Activated CD4-positive, alpha-beta memory T cell treated with anti-CD3 and anti-CD28 coated beads for 36 hours (primary cell): ENCODE results near the gene NCEH1. TPM values are rescaled to one million over a fixed set of nuclear protein-coding genes. Genes with fewer than 3 reads are reported as not detected.

Source experiments
- CTCF ChIA-PET: fragments of 350-600 bp; sonication (Branson Sonifier 250); formaldehyde crosslinking; loops from one replicate; lab custom pipeline; 2021; ENCODE audit warnings: antibody characterized with exemption, inconsistent platforms; lab: Charles Lee
- POLR2A ChIA-PET: fragments of 350-600 bp; sonication (Branson Sonifier 250); formaldehyde crosslinking; loops from one replicate; lab custom pipeline; 2021; ENCODE audit warnings: antibody characterized with exemption; lab: Charles Lee
- DNase-seq: peaks from one replicate; pipeline ENCODE4 v3.0.0-alpha.2; 2020
- H3K27ac Mint-ChIP-seq: one replicate; pipeline ENCODE4 v1.8.0; 2021; ENCODE audit warnings: mixed read lengths
- H3K27me3 Mint-ChIP-seq: one replicate; pipeline ENCODE4 v1.8.0; 2021; ENCODE audit warnings: mixed read lengths
- H3K36me3 Mint-ChIP-seq: one replicate; pipeline ENCODE4 v1.8.0; 2021; ENCODE audit warnings: mixed read lengths
- H3K4me1 Mint-ChIP-seq: one replicate; pipeline ENCODE4 v1.8.0; 2021; ENCODE audit warnings: low read depth, mixed read lengths
- H3K4me3 Mint-ChIP-seq: one replicate; pipeline ENCODE4 v1.8.0; 2021; ENCODE audit warnings: mild to moderate bottlenecking, mixed read lengths
- H3K9me3 Mint-ChIP-seq: one replicate; pipeline ENCODE4 v1.8.0; 2021; ENCODE audit warnings: mixed read lengths
- intact Hi-C: fragments of 100-400 bp; cut with micrococcal nuclease; formaldehyde crosslinking; loops from one replicate; pipeline ENCODE4 v1.15.1; 2023
- total RNA-seq, 2 experiments: library from RNA; stranded (reverse); gene quantifications; one replicate each; pipeline ENCODE4 v1.2.3, GENCODE V29; 2021

NCEH1 gene
- total RNA-seq, 2 experiments from 2014 or later: 4.6 to 5.2 TPM

- no peak overlapping the region for H3K27ac Mint-ChIP-seq
- CTCF ChIA-PET: no interaction called here
- no peaks in the 10 kb centered on the region for H3K4me1 Mint-ChIP-seq
Measured at GRCh38 chr3:172653004-172653572, 57.8 kb downstream of the NCEH1 start.

GRCh38 chr3:172651936-172652625 lies 58.8 kb downstream of the NCEH1 start:
- Mint-ChIP-seq H3K27me3 (no peaks in the 10 kb centered on the region), H3K9me3 (no peaks in the 10 kb centered on the region), H3K4me1 (no peaks in the 10 kb centered on the region), H3K36me3 (no peaks in the 10 kb centered on the region), H3K27ac (no peak overlapping the region), H3K4me3 (no peak overlapping the region)
- intact Hi-C loops: no loop called here
- ChIA-PET CTCF (no interaction called here), POLR2A (no interaction called here)
- no peak for DNase-seq

More at GRCh38 chr3:172653004-172653572, 57.8 kb downstream of the NCEH1 start:
- Mint-ChIP-seq H3K36me3 (no peaks in the 10 kb centered on the region), H3K9me3 (no peaks in the 10 kb centered on the region), H3K27me3 (no peaks in the 10 kb centered on the region), H3K4me3 (no peak overlapping the region)
- DNase-seq: no peak
- intact Hi-C loops: no loop called here
- POLR2A ChIA-PET: no interaction called here

GRCh38 chr3:172649987-172650386 lies 60.9 kb downstream of the NCEH1 start:
- intact Hi-C loops: no loop called here
- H3K27ac Mint-ChIP-seq: no peak overlapping the region
- H3K9me3 Mint-ChIP-seq: no peaks in the 10 kb centered on the region
- no peak for DNase-seq
- H3K4me1 Mint-ChIP-seq: no peaks in the 10 kb centered on the region
- no peak overlapping the region for H3K4me3 Mint-ChIP-seq
- no peaks in the 10 kb centered on the region for H3K36me3 Mint-ChIP-seq
- ChIA-PET POLR2A (no interaction called here), CTCF (interaction anchor here (1.2 to 1.9 kb wide), 5 partner anchors 16 to 188 kb away, joined by 3 to 8 read pairs (median 5); no protein-coding TSS in a partner anchor)
- H3K27me3 Mint-ChIP-seq: no peaks in the 10 kb centered on the region

- no peak overlapping the region for H3K4me3 Mint-ChIP-seq
- H3K27me3 Mint-ChIP-seq: no peaks in the 10 kb centered on the region
- no peaks in the 10 kb centered on the region for H3K4me1 Mint-ChIP-seq
- intact Hi-C loops: no loop called here
- H3K27ac Mint-ChIP-seq: no peak overlapping the region
- no peak for DNase-seq
- CTCF ChIA-PET: interaction anchor here (1.3 to 1.9 kb wide), 4 partner anchors 17 to 186 kb away, joined by 3 to 8 read pairs (median 6); no protein-coding TSS in a partner anchor
- no peaks in the 10 kb centered on the region for H3K36me3 Mint-ChIP-seq
- POLR2A ChIA-PET: no interaction called here
- H3K9me3 Mint-ChIP-seq: no peaks in the 10 kb centered on the region
Measured at GRCh38 chr3:172648747-172649146, 62.1 kb downstream of the NCEH1 start.

GRCh38 chr3:172647823-172648222 lies 63.0 kb downstream of the NCEH1 start:
- no peaks in the 10 kb centered on the region for H3K4me1 Mint-ChIP-seq
- intact Hi-C loops: no loop called here
- no peaks in the 10 kb centered on the region for H3K9me3 Mint-ChIP-seq
- CTCF ChIA-PET: no interaction called here
- no peak overlapping the region for H3K4me3 Mint-ChIP-seq
- H3K27ac Mint-ChIP-seq: no peak overlapping the region
- H3K27me3 Mint-ChIP-seq: no peaks in the 10 kb centered on the region
- POLR2A ChIA-PET: no interaction called here
- H3K36me3 Mint-ChIP-seq: no peaks in the 10 kb centered on the region
- no peak for DNase-seq

GRCh38 chr3:172647080-172647479 lies 63.8 kb downstream of the NCEH1 start:
- H3K36me3 Mint-ChIP-seq: no peaks in the 10 kb centered on the region
- no peak for DNase-seq
- no peak overlapping the region for H3K4me3 Mint-ChIP-seq
- POLR2A ChIA-PET: interaction anchor here (0.7 kb wide), 1 partner anchor 15 kb away, joined by 3 read pairs; no protein-coding TSS in a partner anchor
- H3K27me3 Mint-ChIP-seq: no peaks in the 10 kb centered on the region
- CTCF ChIA-PET: interaction anchor here (1.6 kb wide), 1 partner anchor 30 kb away, joined by 3 read pairs; no protein-coding TSS in a partner anchor
- intact Hi-C loops: no loop called here
- no peaks in the 10 kb centered on the region for H3K9me3 Mint-ChIP-seq
- H3K4me1 Mint-ChIP-seq: no peaks in the 10 kb centered on the region
- H3K27ac Mint-ChIP-seq: no peak overlapping the region

DNA sequence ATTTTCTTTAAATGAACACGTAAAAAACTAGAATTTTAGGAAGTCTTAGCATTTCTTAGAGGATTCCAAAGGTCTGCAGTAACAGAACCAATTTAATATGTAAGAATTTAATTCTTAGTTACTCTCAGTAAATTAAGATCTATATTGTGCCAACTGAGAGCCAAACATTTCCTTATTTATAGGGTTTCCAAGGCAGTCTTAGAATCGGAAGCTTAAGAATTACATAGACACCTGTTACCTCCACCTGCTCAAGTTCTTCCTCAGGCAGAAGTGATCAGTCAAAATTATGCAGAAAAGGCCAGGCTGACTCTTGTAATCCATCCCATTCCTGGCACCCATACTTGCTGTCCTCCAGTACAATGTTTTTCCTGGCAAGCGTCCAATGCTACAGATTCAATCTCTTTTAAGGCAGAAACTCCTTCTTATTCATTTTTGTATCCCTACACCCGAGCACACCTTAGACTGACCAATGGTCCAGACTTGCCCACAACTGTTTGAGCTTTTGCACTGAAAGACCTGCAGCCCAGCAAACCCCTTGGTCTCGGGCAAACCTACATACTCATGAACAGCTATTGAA lies 64.3 kb downstream of the NCEH1 start:
- no peak for DNase-seq
- no peak overlapping the region for H3K27ac Mint-ChIP-seq
- no peaks in the 10 kb centered on the region for H3K36me3 Mint-ChIP-seq
- CTCF ChIA-PET: interaction anchor here (1.6 kb wide), 1 partner anchor 30 kb away, joined by 3 read pairs; no protein-coding TSS in a partner anchor
- POLR2A ChIA-PET: interaction anchor here (0.7 kb wide), 1 partner anchor 14 kb away, joined by 3 read pairs; no protein-coding TSS in a partner anchor
- intact Hi-C loops: no loop called here
- no peaks in the 10 kb centered on the region for H3K9me3 Mint-ChIP-seq
- H3K27me3 Mint-ChIP-seq: no peaks in the 10 kb centered on the region
- H3K4me3 Mint-ChIP-seq: no peak overlapping the region
- H3K4me1 Mint-ChIP-seq: no peaks in the 10 kb centered on the region

DNA sequence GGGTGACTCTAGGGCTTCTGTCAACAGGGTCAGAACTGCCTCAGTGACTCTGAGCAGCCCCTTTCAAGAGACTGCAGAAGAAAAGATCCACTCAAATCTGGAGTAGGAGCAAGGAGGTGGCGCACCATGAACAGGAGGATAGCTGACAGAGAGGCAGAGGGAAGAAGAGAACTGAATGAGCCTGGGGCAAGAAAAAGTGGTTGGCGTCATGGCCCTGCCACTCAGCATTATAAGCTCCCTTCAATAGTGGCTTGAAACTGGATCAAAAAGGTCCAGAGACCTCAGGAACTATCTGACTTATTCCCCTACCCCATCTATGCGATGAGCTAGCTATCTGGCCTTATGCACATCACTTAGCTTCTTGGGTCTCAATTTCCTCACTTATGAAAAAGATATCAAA lies 66.6 kb downstream of the NCEH1 start:
- ChIA-PET CTCF (interaction anchor here (0.6 to 1.1 kb wide), 2 partner anchors 29 to 115 kb away, joined by 3 to 5 read pairs; no protein-coding TSS in a partner anchor), POLR2A (no interaction called here)
- DNase-seq: no peak
- intact Hi-C loops: no loop called here
- Mint-ChIP-seq H3K27me3 (no peaks in the 10 kb centered on the region), H3K9me3 (no peaks in the 10 kb centered on the region), H3K4me3 (no peak overlapping the region), H3K36me3 (no peaks in the 10 kb centered on the region), H3K4me1 (no peaks in the 10 kb centered on the region), H3K27ac (no peak overlapping the region)

- Mint-ChIP-seq H3K27me3 (no peaks in the 10 kb centered on the region), H3K4me3 (no peak overlapping the region), H3K27ac (no peak overlapping the region), H3K4me1 (no peaks in the 10 kb centered on the region), H3K36me3 (no peaks in the 10 kb centered on the region), H3K9me3 (no peaks in the 10 kb centered on the region)
- ChIA-PET CTCF (interaction anchor here (0.6 to 1.2 kb wide), 3 partner anchors 23 to 114 kb away, joined by 3 to 5 read pairs (median 3); no protein-coding TSS in a partner anchor), POLR2A (no interaction called here)
- DNase-seq: no peak
- intact Hi-C loops: no loop called here
Measured at GRCh38 chr3:172643506-172644179, 67.2 kb downstream of the NCEH1 start.

DNA sequence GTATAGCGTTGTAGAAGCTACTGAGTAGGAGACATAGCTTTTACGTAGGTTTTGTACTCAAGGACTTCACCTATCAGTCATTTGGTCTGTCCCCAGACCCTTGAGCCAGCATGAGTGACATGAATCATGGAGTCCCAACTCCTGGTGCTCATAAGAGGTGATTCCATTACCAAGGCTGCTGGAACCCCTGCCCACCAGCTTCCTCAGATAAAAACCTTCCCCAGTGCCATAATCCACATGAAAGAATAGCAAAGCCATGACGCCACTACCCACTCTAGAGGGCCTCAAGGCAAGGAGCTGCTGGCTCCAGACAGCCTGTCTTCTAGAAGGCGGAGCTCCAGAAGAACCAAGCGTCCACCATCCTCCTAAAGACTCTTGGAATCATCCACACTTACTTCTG lies 69.6 kb downstream of the NCEH1 start:
- Mint-ChIP-seq H3K4me1 (no peaks in the 10 kb centered on the region), H3K4me3 (no peak overlapping the region), H3K9me3 (no peaks in the 10 kb centered on the region), H3K27ac (no peak overlapping the region), H3K27me3 (no peaks in the 10 kb centered on the region), H3K36me3 (no peaks in the 10 kb centered on the region)
- POLR2A ChIA-PET: no interaction called here
- intact Hi-C loops: no loop called here
- CTCF ChIA-PET: no interaction called here
- DNase-seq: no peak

- intact Hi-C loops: no loop called here
- DNase-seq: no peak
- no peak overlapping the region for H3K4me3 Mint-ChIP-seq
- CTCF ChIA-PET: no interaction called here
- H3K4me1 Mint-ChIP-seq: peaks cover 2% of the 10 kb centered on the region
- H3K27me3 Mint-ChIP-seq: no peaks in the 10 kb centered on the region
- H3K9me3 Mint-ChIP-seq: no peaks in the 10 kb centered on the region
- no peaks in the 10 kb centered on the region for H3K36me3 Mint-ChIP-seq
- no peak overlapping the region for H3K27ac Mint-ChIP-seq
- POLR2A ChIA-PET: no interaction called here
Measured at GRCh38 chr3:172640751-172641150, 70.1 kb downstream of the NCEH1 start.

- CTCF ChIA-PET: interaction anchor here (1.5 to 1.6 kb wide), 2 partner anchors 32 to 37 kb away, joined by 3 to 4 read pairs; no protein-coding TSS in a partner anchor
Measured at GRCh38 chr3:172635588-172635987, 75.3 kb downstream of the NCEH1 start.

More at GRCh38 chr3:172635588-172635987, 75.3 kb downstream of the NCEH1 start:
- DNase-seq: peak; percentile 25
- peaks cover 2% of the 10 kb centered on the region for H3K36me3 Mint-ChIP-seq
- H3K27ac Mint-ChIP-seq: peak overlapping the region; percentile 40
- H3K4me3 Mint-ChIP-seq: no peak overlapping the region
- intact Hi-C loops: no loop called here
- no peaks in the 10 kb centered on the region for H3K9me3 Mint-ChIP-seq
- no peaks in the 10 kb centered on the region for H3K27me3 Mint-ChIP-seq
- POLR2A ChIA-PET: no interaction called here
- H3K4me1 Mint-ChIP-seq: peaks cover 8% of the 10 kb centered on the region
